GM23338 (cell line): ENCODE data around the gene ZNF865. TPM values are rescaled to one million over a fixed set of nuclear protein-coding genes. Genes with fewer than 3 reads are reported as not detected.

Source experiments
- ATAC-seq: fragments of 200-7000 bp; cut with Tn5 transposase; 3 replicates; pipeline ENCODE4 v1.9.1; 2020
- DNase-seq: peaks from one replicate; pipeline ENCODE4 v3.0.0-alpha.2; 2015; ENCODE audit warnings: low spot score
- H2AFZ ChIP-seq: fragments of 200-600 bp; sonication (generic); 2 replicates; pipeline ENCODE4 v1.8.0; 2016; ENCODE audit warnings: antibody characterized with exemption, mild to moderate bottlenecking, moderate library complexity
- H3F3A ChIP-seq: fragments of 200-600 bp; sonication (generic); replicated peaks from 2 replicates; pipeline ENCODE4 v1.8.0; 2017; ENCODE audit warnings: antibody characterized with exemption, mixed run types, low read depth
- H3K27ac ChIP-seq: fragments of 200-600 bp; sonication (generic); 2 replicates; pipeline ENCODE4 v1.6.1; 2016; ENCODE audit warnings: low read depth
- H3K27me3 ChIP-seq: fragments of 200-600 bp; sonication (generic); 2 replicates; pipeline ENCODE4 v1.8.0; 2016; ENCODE audit warnings: mild to moderate bottlenecking, mixed run types, moderate library complexity; ENCODE audit not compliant: insufficient read depth
- H3K36me3 ChIP-seq: fragments of 200-600 bp; sonication (generic); 2 replicates; pipeline ENCODE4 v1.8.0; 2016; ENCODE audit warnings: mild to moderate bottlenecking; ENCODE audit not compliant: insufficient read depth
- H3K4me1 ChIP-seq: fragments of 200-600 bp; sonication (generic); 2 replicates; pipeline ENCODE4 v1.8.0; 2016; ENCODE audit warnings: mild to moderate bottlenecking, moderate library complexity; ENCODE audit not compliant: insufficient read depth
- H3K4me2 ChIP-seq: fragments of 200-600 bp; sonication (generic); 2 replicates; pipeline ENCODE4 v1.7.1; 2017; ENCODE audit warnings: mixed run types
- H3K4me3 ChIP-seq: fragments of 200-600 bp; sonication (generic); 2 replicates; pipeline ENCODE4 v1.6.1; 2016; ENCODE audit warnings: mixed run types
- H3K79me2 ChIP-seq: fragments of 200-600 bp; sonication (generic); replicated peaks from 2 replicates; pipeline ENCODE4 v1.8.0; 2017; ENCODE audit warnings: mild to moderate bottlenecking; ENCODE audit not compliant: insufficient read depth
- H3K9me2 ChIP-seq: fragments of 200-600 bp; sonication (generic); 2 replicates; pipeline ENCODE4 v1.8.0; 2017; ENCODE audit not compliant: insufficient read depth
- H4K20me1 ChIP-seq: fragments of 200-600 bp; sonication (generic); replicated peaks from 2 replicates; pipeline ENCODE4 v1.8.0; 2017; ENCODE audit warnings: mild to moderate bottlenecking; ENCODE audit not compliant: insufficient read depth
- H3K27ac Mint-ChIP-seq: 2 replicates; pipeline ENCODE4 v1.8.0; 2020; ENCODE audit warnings: inconsistent platforms, mild to moderate bottlenecking, moderate library complexity, mixed read lengths
- H3K27me3 Mint-ChIP-seq: 3 replicates; pipeline ENCODE4 v1.8.0; 2022; ENCODE audit warnings: low read depth, mild to moderate bottlenecking, moderate library complexity, mixed read lengths, inconsistent platforms; ENCODE audit not compliant: insufficient read depth, poor library complexity
- H3K36me3 Mint-ChIP-seq: 3 replicates; pipeline ENCODE4 v1.8.0; 2021; ENCODE audit warnings: low read depth, mild to moderate bottlenecking, inconsistent platforms, moderate library complexity, mixed read lengths
- H3K4me1 Mint-ChIP-seq: 3 replicates; pipeline ENCODE4 v1.8.0; 2020; ENCODE audit warnings: mild to moderate bottlenecking, inconsistent platforms, mixed read lengths
- H3K4me3 Mint-ChIP-seq: 3 replicates; pipeline ENCODE4 v1.8.0; 2021; ENCODE audit warnings: moderate library complexity, mild to moderate bottlenecking, inconsistent platforms, mixed read lengths
- H3K9me3 Mint-ChIP-seq: 3 replicates; pipeline ENCODE4 v1.8.0; 2020; ENCODE audit warnings: moderate library complexity, mild to moderate bottlenecking, inconsistent platforms, mixed read lengths
- CREB1 ChIP-seq: fragments of 250-450 bp; sonication (Bioruptor Pico); IDR thresholded peaks from 2 replicates; pipeline ENCODE4 v1.5.0; 2020; ENCODE audit warnings: low read depth, mild to moderate bottlenecking, moderate library complexity
- EZH2 ChIP-seq: fragments of 200-600 bp; sonication (generic); IDR thresholded peaks from one replicate; pipeline ENCODE4 v1.8.0; 2017; ENCODE audit warnings: antibody characterized with exemption, mild to moderate bottlenecking, low read depth; ENCODE audit not compliant: unreplicated experiment
- EZH2phosphoT487 ChIP-seq: fragments of 200-600 bp; sonication (generic); IDR thresholded peaks from one replicate; pipeline ENCODE4 v1.8.1; 2018; ENCODE audit warnings: antibody characterized with exemption; ENCODE audit not compliant: unreplicated experiment
- JUNB ChIP-seq: IDR thresholded peaks from one replicate; pipeline ENCODE4 v1.6.1; 2016; ENCODE audit warnings: antibody characterized with exemption; ENCODE audit not compliant: unreplicated experiment
- STAT1 ChIP-seq: IDR thresholded peaks from one replicate; pipeline ENCODE4 v1.6.1; 2016; ENCODE audit warnings: antibody characterized with exemption; ENCODE audit not compliant: unreplicated experiment
- ZNF331 ChIP-seq: fragments of 250-450 bp; sonication (Bioruptor Pico); IDR thresholded peaks from 2 replicates; pipeline ENCODE4 v1.5.0; 2020; ENCODE audit warnings: low read depth, mild to moderate bottlenecking, moderate library complexity
- polyA plus RNA-seq: library from polyadenylated mRNA; unstranded; fragments of >200 nt; fragmentation: Nextera tagmentation; extraction: Ambion mirVana; gene quantifications from 2 replicates; pipeline ENCODE4 v1.2.1, GENCODE V29; 2016
- total RNA-seq: library from RNA; depleted of rRNA; stranded (reverse); fragments of >200 nt; shearing (Covaris generic); gene quantifications from 2 replicates; pipeline ENCODE4 v1.2.3, GENCODE V29; 2014
- TF ChIP-seq, protein P1 (sequence below): fragments of 250-450 bp; sonication (Bioruptor Pico); IDR thresholded peaks from 2 replicates; pipeline ENCODE4 v1.5.0; 2020; ENCODE audit warnings: mild to moderate bottlenecking, moderate library complexity
- TF ChIP-seq, protein P2 (sequence below): IDR thresholded peaks from one replicate; pipeline ENCODE4 v1.6.1; 2018; ENCODE audit warnings: antibody characterized with exemption; ENCODE audit not compliant: unreplicated experiment
- TF ChIP-seq, protein P3 (sequence below): IDR thresholded peaks from 2 replicates; pipeline ENCODE4 v1.6.1; 2016; ENCODE audit warnings: antibody characterized with exemption
- TF ChIP-seq, protein P4 (sequence below), 2 experiments: fragments of 200-600 bp in 1 of 2; sonication (generic) in 1 of 2; conservative IDR thresholded peaks; 2 replicates each; pipeline versions ENCODE4 v1.5.1 to v1.6.1; 2016 to 2017; ENCODE audit warnings: antibody characterized with exemption in 2 of 2, low read depth in 2 of 2, mild to moderate bottlenecking in 2 of 2, moderate library complexity in 1 of 2

The ZNF865 gene
- total and polyA plus RNA-seq, 2 experiments from 2014 or later = 2.2 to 12.1 TPM

DNA sequence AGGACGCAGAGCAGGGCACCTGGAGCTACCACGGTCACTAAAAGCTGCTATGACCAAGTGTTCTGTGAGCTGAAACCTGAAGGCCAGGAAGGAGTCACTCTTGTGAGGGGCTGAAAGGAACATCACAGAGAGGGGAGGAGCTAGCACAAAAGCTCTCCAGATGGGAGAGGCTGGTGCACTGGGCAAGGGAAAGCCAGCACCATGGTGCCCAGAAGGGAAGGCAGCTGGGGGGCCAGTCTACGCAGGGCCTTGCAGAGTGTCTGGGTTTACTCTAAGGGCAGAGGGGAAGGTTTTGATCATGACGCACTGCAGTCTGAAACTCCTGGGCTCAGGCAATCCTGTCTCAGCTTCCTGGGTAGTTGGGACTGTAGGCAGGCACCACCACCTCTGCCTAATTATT is 31.3 kb downstream of the ZNF865 start:
- H3K4me3 ChIP-seq = no peak overlapping the region

DNA sequence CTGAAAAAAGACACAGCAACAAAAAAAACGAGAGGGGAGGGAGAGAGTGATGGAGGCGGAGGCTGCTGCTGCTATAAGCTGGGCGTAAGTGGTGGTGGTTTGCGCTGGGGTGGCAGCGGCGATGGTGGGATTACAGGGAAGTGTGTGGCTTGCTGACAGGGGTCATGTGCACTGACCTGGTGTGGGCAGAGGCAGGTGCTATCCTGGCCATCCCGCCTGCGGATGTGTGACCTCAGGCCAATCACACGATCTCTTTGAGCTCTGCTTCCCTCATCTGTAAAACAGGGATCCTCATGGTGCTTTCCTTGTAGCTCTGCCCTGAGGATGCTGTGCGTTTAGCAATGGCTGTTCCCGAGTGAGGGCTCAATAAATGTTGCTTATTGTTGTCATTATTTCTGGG is 32.1 kb downstream of the ZNF865 start:
- no peak overlapping the region for H3K4me2 ChIP-seq
- H3K4me1 Mint-ChIP-seq = peaks cover 25% of the 10 kb centered on the region
- H3K27ac ChIP-seq = no peak overlapping the region
- peaks cover 17% of the 10 kb centered on the region for H3K79me2 ChIP-seq
- H3K4me3 ChIP-seq = no peak overlapping the region
- DNase-seq (no peak), ATAC-seq (no peak)
- H3K4me1 ChIP-seq = peaks cover 9% of the 10 kb centered on the region
- peaks cover 5% of the 10 kb centered on the region; the same call in 1 of the 2 replicates for H4K20me1 ChIP-seq
- H3F3A ChIP-seq = peaks cover 30% of the 10 kb centered on the region
- peaks cover 11% of the 10 kb centered on the region for H3K9me3 Mint-ChIP-seq
- no peaks in the 10 kb centered on the region for H3K27me3 ChIP-seq
- peaks cover 20% of the 10 kb centered on the region for H3K36me3 Mint-ChIP-seq
- peaks cover 3% of the 10 kb centered on the region; the same call in 1 of the 2 replicates for H3K9me2 ChIP-seq
- no peaks in the 10 kb centered on the region for H3K36me3 ChIP-seq
- H3K4me3 Mint-ChIP-seq = peak overlapping the region; percentile 1; the same call in 2 of the 3 replicates
- no peak overlapping the region for H3K27ac Mint-ChIP-seq
- no peak overlapping the region for H2AFZ ChIP-seq
- peaks cover 31% of the 10 kb centered on the region for H3K27me3 Mint-ChIP-seq
- TF ChIP-seq, protein P1, sequence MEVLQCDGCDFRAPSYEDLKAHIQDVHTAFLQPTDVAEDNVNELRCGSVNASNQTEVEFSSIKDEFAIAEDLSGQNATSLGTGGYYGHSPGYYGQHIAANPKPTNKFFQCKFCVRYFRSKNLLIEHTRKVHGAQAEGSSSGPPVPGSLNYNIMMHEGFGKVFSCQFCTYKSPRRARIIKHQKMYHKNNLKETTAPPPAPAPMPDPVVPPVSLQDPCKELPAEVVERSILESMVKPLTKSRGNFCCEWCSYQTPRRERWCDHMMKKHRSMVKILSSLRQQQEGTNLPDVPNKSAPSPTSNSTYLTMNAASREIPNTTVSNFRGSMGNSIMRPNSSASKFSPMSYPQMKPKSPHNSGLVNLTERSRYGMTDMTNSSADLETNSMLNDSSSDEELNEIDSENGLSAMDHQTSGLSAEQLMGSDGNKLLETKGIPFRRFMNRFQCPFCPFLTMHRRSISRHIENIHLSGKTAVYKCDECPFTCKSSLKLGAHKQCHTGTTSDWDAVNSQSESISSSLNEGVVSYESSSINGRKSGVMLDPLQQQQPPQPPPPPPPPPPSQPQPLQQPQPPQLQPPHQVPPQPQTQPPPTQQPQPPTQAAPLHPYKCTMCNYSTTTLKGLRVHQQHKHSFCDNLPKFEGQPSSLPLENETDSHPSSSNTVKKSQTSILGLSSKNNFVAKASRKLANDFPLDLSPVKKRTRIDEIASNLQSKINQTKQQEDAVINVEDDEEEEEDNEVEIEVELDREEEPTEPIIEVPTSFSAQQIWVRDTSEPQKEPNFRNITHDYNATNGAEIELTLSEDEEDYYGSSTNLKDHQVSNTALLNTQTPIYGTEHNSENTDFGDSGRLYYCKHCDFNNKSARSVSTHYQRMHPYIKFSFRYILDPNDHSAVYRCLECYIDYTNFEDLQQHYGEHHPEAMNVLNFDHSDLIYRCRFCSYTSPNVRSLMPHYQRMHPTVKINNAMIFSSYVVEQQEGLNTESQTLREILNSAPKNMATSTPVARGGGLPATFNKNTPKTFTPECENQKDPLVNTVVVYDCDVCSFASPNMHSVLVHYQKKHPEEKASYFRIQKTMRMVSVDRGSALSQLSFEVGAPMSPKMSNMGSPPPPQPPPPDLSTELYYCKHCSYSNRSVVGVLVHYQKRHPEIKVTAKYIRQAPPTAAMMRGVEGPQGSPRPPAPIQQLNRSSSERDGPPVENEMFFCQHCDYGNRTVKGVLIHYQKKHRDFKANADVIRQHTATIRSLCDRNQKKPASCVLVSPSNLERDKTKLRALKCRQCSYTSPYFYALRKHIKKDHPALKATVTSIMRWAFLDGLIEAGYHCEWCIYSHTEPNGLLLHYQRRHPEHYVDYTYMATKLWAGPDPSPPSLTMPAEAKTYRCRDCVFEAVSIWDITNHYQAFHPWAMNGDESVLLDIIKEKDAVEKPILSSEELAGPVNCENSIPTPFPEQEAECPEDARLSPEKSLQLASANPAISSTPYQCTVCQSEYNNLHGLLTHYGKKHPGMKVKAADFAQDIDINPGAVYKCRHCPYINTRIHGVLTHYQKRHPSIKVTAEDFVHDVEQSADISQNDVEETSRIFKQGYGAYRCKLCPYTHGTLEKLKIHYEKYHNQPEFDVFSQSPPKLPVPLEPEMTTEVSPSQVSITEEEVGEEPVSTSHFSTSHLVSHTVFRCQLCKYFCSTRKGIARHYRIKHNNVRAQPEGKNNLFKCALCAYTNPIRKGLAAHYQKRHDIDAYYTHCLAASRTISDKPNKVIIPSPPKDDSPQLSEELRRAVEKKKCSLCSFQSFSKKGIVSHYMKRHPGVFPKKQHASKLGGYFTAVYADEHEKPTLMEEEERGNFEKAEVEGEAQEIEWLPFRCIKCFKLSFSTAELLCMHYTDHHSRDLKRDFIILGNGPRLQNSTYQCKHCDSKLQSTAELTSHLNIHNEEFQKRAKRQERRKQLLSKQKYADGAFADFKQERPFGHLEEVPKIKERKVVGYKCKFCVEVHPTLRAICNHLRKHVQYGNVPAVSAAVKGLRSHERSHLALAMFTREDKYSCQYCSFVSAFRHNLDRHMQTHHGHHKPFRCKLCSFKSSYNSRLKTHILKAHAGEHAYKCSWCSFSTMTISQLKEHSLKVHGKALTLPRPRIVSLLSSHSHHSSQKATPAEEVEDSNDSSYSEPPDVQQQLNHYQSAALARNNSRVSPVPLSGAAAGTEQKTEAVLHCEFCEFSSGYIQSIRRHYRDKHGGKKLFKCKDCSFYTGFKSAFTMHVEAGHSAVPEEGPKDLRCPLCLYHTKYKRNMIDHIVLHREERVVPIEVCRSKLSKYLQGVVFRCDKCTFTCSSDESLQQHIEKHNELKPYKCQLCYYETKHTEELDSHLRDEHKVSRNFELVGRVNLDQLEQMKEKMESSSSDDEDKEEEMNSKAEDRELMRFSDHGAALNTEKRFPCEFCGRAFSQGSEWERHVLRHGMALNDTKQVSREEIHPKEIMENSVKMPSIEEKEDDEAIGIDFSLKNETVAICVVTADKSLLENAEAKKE (CRISPR knock-in tag) = no peak
- TF ChIP-seq EZH2phosphoT487 (no peak), JUNB (no peak), STAT1 (no peak), ZNF331 (CRISPR knock-in tag) (no peak), CREB1 (CRISPR knock-in tag) (no peak)
- TF ChIP-seq, protein P2, sequence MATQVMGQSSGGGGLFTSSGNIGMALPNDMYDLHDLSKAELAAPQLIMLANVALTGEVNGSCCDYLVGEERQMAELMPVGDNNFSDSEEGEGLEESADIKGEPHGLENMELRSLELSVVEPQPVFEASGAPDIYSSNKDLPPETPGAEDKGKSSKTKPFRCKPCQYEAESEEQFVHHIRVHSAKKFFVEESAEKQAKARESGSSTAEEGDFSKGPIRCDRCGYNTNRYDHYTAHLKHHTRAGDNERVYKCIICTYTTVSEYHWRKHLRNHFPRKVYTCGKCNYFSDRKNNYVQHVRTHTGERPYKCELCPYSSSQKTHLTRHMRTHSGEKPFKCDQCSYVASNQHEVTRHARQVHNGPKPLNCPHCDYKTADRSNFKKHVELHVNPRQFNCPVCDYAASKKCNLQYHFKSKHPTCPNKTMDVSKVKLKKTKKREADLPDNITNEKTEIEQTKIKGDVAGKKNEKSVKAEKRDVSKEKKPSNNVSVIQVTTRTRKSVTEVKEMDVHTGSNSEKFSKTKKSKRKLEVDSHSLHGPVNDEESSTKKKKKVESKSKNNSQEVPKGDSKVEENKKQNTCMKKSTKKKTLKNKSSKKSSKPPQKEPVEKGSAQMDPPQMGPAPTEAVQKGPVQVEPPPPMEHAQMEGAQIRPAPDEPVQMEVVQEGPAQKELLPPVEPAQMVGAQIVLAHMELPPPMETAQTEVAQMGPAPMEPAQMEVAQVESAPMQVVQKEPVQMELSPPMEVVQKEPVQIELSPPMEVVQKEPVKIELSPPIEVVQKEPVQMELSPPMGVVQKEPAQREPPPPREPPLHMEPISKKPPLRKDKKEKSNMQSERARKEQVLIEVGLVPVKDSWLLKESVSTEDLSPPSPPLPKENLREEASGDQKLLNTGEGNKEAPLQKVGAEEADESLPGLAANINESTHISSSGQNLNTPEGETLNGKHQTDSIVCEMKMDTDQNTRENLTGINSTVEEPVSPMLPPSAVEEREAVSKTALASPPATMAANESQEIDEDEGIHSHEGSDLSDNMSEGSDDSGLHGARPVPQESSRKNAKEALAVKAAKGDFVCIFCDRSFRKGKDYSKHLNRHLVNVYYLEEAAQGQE = no peak
- TF ChIP-seq, protein P3, sequence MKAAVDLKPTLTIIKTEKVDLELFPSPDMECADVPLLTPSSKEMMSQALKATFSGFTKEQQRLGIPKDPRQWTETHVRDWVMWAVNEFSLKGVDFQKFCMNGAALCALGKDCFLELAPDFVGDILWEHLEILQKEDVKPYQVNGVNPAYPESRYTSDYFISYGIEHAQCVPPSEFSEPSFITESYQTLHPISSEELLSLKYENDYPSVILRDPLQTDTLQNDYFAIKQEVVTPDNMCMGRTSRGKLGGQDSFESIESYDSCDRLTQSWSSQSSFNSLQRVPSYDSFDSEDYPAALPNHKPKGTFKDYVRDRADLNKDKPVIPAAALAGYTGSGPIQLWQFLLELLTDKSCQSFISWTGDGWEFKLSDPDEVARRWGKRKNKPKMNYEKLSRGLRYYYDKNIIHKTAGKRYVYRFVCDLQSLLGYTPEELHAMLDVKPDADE = no peak
- TF ChIP-seq, protein P4, sequence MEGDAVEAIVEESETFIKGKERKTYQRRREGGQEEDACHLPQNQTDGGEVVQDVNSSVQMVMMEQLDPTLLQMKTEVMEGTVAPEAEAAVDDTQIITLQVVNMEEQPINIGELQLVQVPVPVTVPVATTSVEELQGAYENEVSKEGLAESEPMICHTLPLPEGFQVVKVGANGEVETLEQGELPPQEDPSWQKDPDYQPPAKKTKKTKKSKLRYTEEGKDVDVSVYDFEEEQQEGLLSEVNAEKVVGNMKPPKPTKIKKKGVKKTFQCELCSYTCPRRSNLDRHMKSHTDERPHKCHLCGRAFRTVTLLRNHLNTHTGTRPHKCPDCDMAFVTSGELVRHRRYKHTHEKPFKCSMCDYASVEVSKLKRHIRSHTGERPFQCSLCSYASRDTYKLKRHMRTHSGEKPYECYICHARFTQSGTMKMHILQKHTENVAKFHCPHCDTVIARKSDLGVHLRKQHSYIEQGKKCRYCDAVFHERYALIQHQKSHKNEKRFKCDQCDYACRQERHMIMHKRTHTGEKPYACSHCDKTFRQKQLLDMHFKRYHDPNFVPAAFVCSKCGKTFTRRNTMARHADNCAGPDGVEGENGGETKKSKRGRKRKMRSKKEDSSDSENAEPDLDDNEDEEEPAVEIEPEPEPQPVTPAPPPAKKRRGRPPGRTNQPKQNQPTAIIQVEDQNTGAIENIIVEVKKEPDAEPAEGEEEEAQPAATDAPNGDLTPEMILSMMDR (conservative IDR thresholded peaks at IDR 0.05; ENCODE audit: low read depth in 2 of 2) = no peak

More for the DNA sequence above, 31.3 kb downstream of the ZNF865 start:
- peak overlapping the region; percentile 100 for H3K4me3 Mint-ChIP-seq
- no peak overlapping the region for H3K27ac Mint-ChIP-seq
- peaks cover 3% of the 10 kb centered on the region; the same call in 1 of the 2 replicates for H3K9me2 ChIP-seq
- peaks cover 30% of the 10 kb centered on the region for H3K4me1 Mint-ChIP-seq
- TF ChIP-seq EZH2 = no peak
- peaks cover 20% of the 10 kb centered on the region for H3K36me3 Mint-ChIP-seq
- no peak overlapping the region for H3K4me2 ChIP-seq
- H3K4me1 ChIP-seq = peaks cover 9% of the 10 kb centered on the region
- no peak for ATAC-seq
- H3K79me2 ChIP-seq = peaks cover 17% of the 10 kb centered on the region
- H4K20me1 ChIP-seq = peaks cover 5% of the 10 kb centered on the region; the same call in 1 of the 2 replicates
- H3K27me3 Mint-ChIP-seq = peaks cover 27% of the 10 kb centered on the region
- no peak overlapping the region for H2AFZ ChIP-seq
- H3F3A ChIP-seq = peaks cover 30% of the 10 kb centered on the region
- no peak overlapping the region for H3K27ac ChIP-seq
- H3K36me3 ChIP-seq = no peaks in the 10 kb centered on the region
- no peaks in the 10 kb centered on the region for H3K27me3 ChIP-seq
- H3K9me3 Mint-ChIP-seq = peaks cover 11% of the 10 kb centered on the region
- DNase-seq = no peak
